H1 (cell line): Measurements from ENCODE around the gene COX6A1.

Experiments used
- EP300 ChIP-seq, 2 experiments: IDR thresholded peaks; 1 replicate in 1 of 2; 2 replicates in 1 of 2; pipeline ENCODE4 v1.6.1; 2011 to 2012; ENCODE audit warnings: low read depth in 2 of 2, low read length in 2 of 2, mild to moderate bottlenecking in 2 of 2, borderline replicate concordance in 1 of 2, inconsistent platforms in 1 of 2, moderate library complexity in 1 of 2
- EZH2 ChIP-seq: fragments of 200-600 bp; sonication (generic); IDR thresholded peaks from 2 replicates; pipeline ENCODE4 v1.7.1; 2012; ENCODE audit warnings: low read depth, mild to moderate bottlenecking, moderate library complexity, low read length, inconsistent platforms; ENCODE audit not compliant: severe bottlenecking
- GABPA ChIP-seq: IDR thresholded peaks from 2 replicates; pipeline ENCODE4 v1.6.1; 2011; ENCODE audit warnings: mild to moderate bottlenecking, low read length, moderate library complexity, borderline replicate concordance; ENCODE audit not compliant: insufficient read depth
- JUND ChIP-seq: IDR thresholded peaks from 2 replicates; pipeline ENCODE4 v1.6.1; 2011; ENCODE audit warnings: mild to moderate bottlenecking, improper control_type of control experiment, low read length
- KDM5A ChIP-seq: fragments of 200-600 bp; IDR thresholded peaks from 2 replicates; pipeline ENCODE4 v1.7.1; 2012; ENCODE audit warnings: mild to moderate bottlenecking, low read length, inconsistent platforms, mixed read lengths
- POLR2A ChIP-seq, 2 experiments: IDR thresholded peaks; 1 replicate in 1 of 2; 2 replicates in 1 of 2; pipeline ENCODE4 v1.6.1; 2011; ENCODE audit warnings: low read depth in 2 of 2, low read length in 2 of 2, mild to moderate bottlenecking in 2 of 2; ENCODE audit errors: control extremely low read depth in 1 of 2
- RAD21 ChIP-seq, 2 experiments: IDR thresholded peaks in 1 of 2; conservative IDR thresholded peaks in 1 of 2; 2 replicates each; pipeline ENCODE4 v1.6.1; 2011; ENCODE audit warnings: low read depth in 2 of 2, low read length in 2 of 2, improper control_type of control experiment in 1 of 2, inconsistent platforms in 1 of 2, mild to moderate bottlenecking in 1 of 2, moderate library complexity in 1 of 2
- RFX5 ChIP-seq: IDR thresholded peaks from 2 replicates; pipeline ENCODE4 v1.6.1; 2011; ENCODE audit warnings: low read depth, low read length, improper control_type of control experiment, borderline replicate concordance
- TAF1 ChIP-seq: IDR thresholded peaks from 2 replicates; pipeline ENCODE4 v1.6.1; 2011; ENCODE audit warnings: mild to moderate bottlenecking, low read depth, low read length
- TCF12 ChIP-seq: IDR thresholded peaks from 2 replicates; pipeline ENCODE4 v1.6.1; 2011; ENCODE audit warnings: low read depth, mild to moderate bottlenecking, low read length
- TF ChIP-seq, protein P1 (sequence below), 3 experiments: IDR thresholded peaks; 1 replicate in 2 of 3; 2 replicates in 1 of 3; pipeline versions ENCODE4 v1.5.1 to v1.6.1; 2011; ENCODE audit warnings: low read length in 3 of 3, mild to moderate bottlenecking in 3 of 3, inconsistent platforms in 2 of 3, low read depth in 1 of 3, moderate library complexity in 1 of 3; ENCODE audit not compliant: insufficient read depth in 1 of 3; ENCODE audit errors: control extremely low read depth in 1 of 3
- TF ChIP-seq, protein P2 (sequence below): IDR thresholded peaks from 2 replicates; pipeline ENCODE4 v1.6.1; 2012; ENCODE audit warnings: low read length, inconsistent platforms
- TF ChIP-seq, protein P3 (sequence below): IDR thresholded peaks from 2 replicates; pipeline ENCODE4 v1.6.1; 2011; ENCODE audit warnings: low read depth, mild to moderate bottlenecking, low read length; ENCODE audit not compliant: insufficient read depth

DNA sequence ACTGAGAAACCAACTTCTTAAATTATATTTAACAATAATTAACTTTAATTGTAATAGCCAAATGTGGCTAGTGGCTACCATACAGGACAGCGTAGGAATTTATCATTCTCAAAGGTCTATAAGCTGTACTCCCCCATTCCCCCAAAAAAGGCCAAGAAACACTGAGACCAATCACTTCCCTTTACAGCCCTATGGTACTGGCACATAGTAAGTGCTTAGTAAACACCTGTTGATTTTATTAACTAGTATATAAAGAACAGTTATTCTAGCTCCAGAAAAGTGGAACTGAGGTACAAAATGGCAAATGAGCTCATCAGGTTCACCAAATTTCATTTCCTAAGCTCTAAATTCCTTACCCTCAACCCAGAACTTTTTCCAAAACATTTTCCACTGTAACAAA is 37.7 kb downstream of the COX6A1 start:
- TF ChIP-seq, protein P1, sequence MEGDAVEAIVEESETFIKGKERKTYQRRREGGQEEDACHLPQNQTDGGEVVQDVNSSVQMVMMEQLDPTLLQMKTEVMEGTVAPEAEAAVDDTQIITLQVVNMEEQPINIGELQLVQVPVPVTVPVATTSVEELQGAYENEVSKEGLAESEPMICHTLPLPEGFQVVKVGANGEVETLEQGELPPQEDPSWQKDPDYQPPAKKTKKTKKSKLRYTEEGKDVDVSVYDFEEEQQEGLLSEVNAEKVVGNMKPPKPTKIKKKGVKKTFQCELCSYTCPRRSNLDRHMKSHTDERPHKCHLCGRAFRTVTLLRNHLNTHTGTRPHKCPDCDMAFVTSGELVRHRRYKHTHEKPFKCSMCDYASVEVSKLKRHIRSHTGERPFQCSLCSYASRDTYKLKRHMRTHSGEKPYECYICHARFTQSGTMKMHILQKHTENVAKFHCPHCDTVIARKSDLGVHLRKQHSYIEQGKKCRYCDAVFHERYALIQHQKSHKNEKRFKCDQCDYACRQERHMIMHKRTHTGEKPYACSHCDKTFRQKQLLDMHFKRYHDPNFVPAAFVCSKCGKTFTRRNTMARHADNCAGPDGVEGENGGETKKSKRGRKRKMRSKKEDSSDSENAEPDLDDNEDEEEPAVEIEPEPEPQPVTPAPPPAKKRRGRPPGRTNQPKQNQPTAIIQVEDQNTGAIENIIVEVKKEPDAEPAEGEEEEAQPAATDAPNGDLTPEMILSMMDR (IDR thresholded peaks at IDR 0.05; ENCODE audit: control extremely low read depth in 1 of 3, insufficient read depth in 1 of 3, low read depth in 1 of 3, low read length in 3 of 3), result no peak
- TF ChIP-seq JUND (no peak), TCF12 (no peak), GABPA (no peak), RFX5 (no peak), EZH2 (no peak), EP300 (IDR thresholded peaks at IDR 0.05; ENCODE audit: borderline replicate concordance in 1 of 2, low read depth in 2 of 2, low read length in 2 of 2) (no peak), KDM5A (no peak), POLR2A (IDR thresholded peaks at IDR 0.05; ENCODE audit: control extremely low read depth in 1 of 2, low read depth in 2 of 2, low read length in 2 of 2) (no peak), RAD21 (IDR thresholded peaks at IDR 0.05 in 1 of 2, conservative IDR thresholded peaks at IDR 0.05 in 1 of 2; ENCODE audit: low read depth in 2 of 2, low read length in 2 of 2) (no peak), TAF1 (no peak)
- TF ChIP-seq, protein P2, sequence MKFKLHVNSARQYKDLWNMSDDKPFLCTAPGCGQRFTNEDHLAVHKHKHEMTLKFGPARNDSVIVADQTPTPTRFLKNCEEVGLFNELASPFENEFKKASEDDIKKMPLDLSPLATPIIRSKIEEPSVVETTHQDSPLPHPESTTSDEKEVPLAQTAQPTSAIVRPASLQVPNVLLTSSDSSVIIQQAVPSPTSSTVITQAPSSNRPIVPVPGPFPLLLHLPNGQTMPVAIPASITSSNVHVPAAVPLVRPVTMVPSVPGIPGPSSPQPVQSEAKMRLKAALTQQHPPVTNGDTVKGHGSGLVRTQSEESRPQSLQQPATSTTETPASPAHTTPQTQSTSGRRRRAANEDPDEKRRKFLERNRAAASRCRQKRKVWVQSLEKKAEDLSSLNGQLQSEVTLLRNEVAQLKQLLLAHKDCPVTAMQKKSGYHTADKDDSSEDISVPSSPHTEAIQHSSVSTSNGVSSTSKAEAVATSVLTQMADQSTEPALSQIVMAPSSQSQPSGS, result no peak
- TF ChIP-seq, protein P3, sequence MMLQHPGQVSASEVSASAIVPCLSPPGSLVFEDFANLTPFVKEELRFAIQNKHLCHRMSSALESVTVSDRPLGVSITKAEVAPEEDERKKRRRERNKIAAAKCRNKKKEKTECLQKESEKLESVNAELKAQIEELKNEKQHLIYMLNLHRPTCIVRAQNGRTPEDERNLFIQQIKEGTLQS, result no peak
